OCI-LY1 (cell line): ENCODE data around the gene PIGC.

ENCODE experiments used
- H2AFZ ChIP-seq: fragments of 200-600 bp; sonication (generic), shearing (Covaris generic); 2 replicates; pipeline ENCODE4 v1.6.0; 2014; ENCODE audit warnings: antibody characterized with exemption, mild to moderate bottlenecking, low read length
- H3F3A ChIP-seq: fragments of 200-600 bp; sonication (generic), shearing (Covaris generic); 2 replicates; pipeline ENCODE4 v1.6.0; 2014; ENCODE audit warnings: mild to moderate bottlenecking, antibody characterized with exemption, low read length, moderate library complexity; ENCODE audit not compliant: insufficient read depth
- H3K27ac ChIP-seq: fragments of 200-600 bp; sonication (generic); 2 replicates; pipeline ENCODE4 v1.5.1; 2014; ENCODE audit warnings: low read length, mixed run types, mild to moderate bottlenecking, low read depth; ENCODE audit not compliant: poor library complexity, severe bottlenecking
- H3K27me3 ChIP-seq: fragments of 200-600 bp; sonication (generic); 2 replicates; pipeline ENCODE4 v1.6.0; 2014; ENCODE audit warnings: antibody characterized with exemption, mild to moderate bottlenecking, low read length, moderate library complexity; ENCODE audit not compliant: insufficient read depth
- H3K36me3 ChIP-seq: fragments of 200-600 bp; sonication (generic); 2 replicates; pipeline ENCODE4 v1.6.1; 2014; ENCODE audit warnings: mild to moderate bottlenecking, antibody characterized with exemption, low read length, moderate library complexity, mixed read lengths; ENCODE audit not compliant: insufficient read depth
- H3K4me1 ChIP-seq: fragments of 200-600 bp; sonication (generic); 2 replicates; pipeline ENCODE4 v1.5.1; 2014; ENCODE audit warnings: mild to moderate bottlenecking, low read length, moderate library complexity; ENCODE audit not compliant: insufficient read depth, severe bottlenecking
- H3K4me2 ChIP-seq: fragments of 200-600 bp; sonication (generic), shearing (Covaris generic); 2 replicates; pipeline ENCODE4 v1.6.1; 2014; ENCODE audit warnings: low read length
- H3K4me3 ChIP-seq: fragments of 200-600 bp; sonication (generic); 2 replicates; pipeline ENCODE4 v1.5.1; 2014; ENCODE audit warnings: low read length, low read depth, mild to moderate bottlenecking, mixed read lengths; ENCODE audit not compliant: poor library complexity, severe bottlenecking
- H3K79me2 ChIP-seq: fragments of 200-600 bp; shearing (Covaris generic); 2 replicates; pipeline ENCODE4 v1.6.1; 2016; ENCODE audit warnings: mixed run types, low read length, mixed read lengths; ENCODE audit not compliant: insufficient read depth
- H3K9ac ChIP-seq: fragments of 200-600 bp; sonication (generic), shearing (Covaris generic); 2 replicates; pipeline ENCODE4 v1.6.1; 2014; ENCODE audit warnings: mild to moderate bottlenecking, low read length, mixed read lengths
- H3K9me2 ChIP-seq: fragments of 200-600 bp; sonication (generic), shearing (Covaris generic); 2 replicates; pipeline ENCODE4 v1.6.1; 2014; ENCODE audit warnings: low read depth, mild to moderate bottlenecking, low read length, mixed read lengths
- H3K9me3 ChIP-seq: fragments of 200-600 bp; shearing (Covaris generic); 2 replicates; pipeline ENCODE4 v1.6.1; 2014; ENCODE audit warnings: low read length, mixed read lengths
- H4K20me1 ChIP-seq: fragments of 200-600 bp; sonication (generic), shearing (Covaris generic); 2 replicates; pipeline ENCODE4 v1.6.0; 2016; ENCODE audit warnings: mild to moderate bottlenecking, low read length; ENCODE audit not compliant: insufficient read depth
- EZH2 ChIP-seq: fragments of 200-600 bp; sonication (generic), shearing (Covaris generic); IDR thresholded peaks from 2 replicates; pipeline ENCODE4 v1.8.0; 2017; ENCODE audit warnings: borderline replicate concordance, mixed run types, mild to moderate bottlenecking, antibody characterized with exemption, low read length, moderate library complexity, mixed read lengths
- TF ChIP-seq, protein P1 (sequence below): fragments of 200-600 bp; sonication (generic), shearing (Covaris generic); IDR thresholded peaks from 2 replicates; pipeline ENCODE4 v1.5.1; 2017; ENCODE audit warnings: mild to moderate bottlenecking, antibody characterized with exemption, low read length, moderate library complexity, mixed read lengths

The PIGC gene

DNA sequence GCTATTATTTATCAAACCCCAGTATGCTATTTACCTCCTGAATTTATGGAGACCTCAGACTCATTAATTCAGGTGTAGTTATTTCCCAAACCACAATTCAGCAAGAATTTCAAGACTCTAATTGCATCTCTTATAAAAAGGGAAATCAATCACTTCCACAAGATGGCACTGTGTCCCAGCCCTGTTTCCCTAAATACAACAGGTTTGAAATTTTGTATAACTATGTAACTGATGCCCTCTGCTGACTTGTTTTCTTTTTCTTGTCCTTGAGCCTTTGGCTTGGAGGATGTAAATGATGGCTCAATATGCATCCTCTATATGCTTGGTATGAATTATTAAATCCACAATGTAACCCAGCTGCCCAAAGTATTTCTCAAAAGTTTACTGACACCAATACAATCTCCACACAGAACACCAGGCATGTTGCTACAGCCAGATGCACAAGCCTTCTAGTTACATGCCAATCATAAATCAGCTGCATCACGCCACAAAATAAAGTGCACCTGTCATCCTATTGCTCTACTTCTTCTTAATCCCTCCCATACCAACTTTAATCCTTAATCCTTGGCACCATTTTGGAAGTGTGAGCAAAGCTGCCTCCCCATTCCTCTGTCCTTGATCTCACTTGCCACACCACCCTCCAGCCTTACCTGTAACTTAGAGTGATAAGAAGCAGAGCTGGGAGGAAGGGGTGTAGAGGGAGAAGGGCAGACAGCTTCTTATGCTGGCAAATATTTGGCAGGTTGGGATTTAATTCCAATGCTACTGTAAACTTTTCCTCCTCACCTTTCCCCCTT lies 14.3 kb downstream of the PIGC start:
- H3K9me3 ChIP-seq: no peaks in the 10 kb centered on the region
- no peaks in the 10 kb centered on the region for H3K36me3 ChIP-seq
- no peak overlapping the region for H3K4me3 ChIP-seq
- H3K9ac ChIP-seq: no peak overlapping the region
- no peak overlapping the region for H3K27ac ChIP-seq
- peaks cover 5% of the 10 kb centered on the region for H3K4me1 ChIP-seq
- no peaks in the 10 kb centered on the region for H3K9me2 ChIP-seq
- TF ChIP-seq, protein P1, sequence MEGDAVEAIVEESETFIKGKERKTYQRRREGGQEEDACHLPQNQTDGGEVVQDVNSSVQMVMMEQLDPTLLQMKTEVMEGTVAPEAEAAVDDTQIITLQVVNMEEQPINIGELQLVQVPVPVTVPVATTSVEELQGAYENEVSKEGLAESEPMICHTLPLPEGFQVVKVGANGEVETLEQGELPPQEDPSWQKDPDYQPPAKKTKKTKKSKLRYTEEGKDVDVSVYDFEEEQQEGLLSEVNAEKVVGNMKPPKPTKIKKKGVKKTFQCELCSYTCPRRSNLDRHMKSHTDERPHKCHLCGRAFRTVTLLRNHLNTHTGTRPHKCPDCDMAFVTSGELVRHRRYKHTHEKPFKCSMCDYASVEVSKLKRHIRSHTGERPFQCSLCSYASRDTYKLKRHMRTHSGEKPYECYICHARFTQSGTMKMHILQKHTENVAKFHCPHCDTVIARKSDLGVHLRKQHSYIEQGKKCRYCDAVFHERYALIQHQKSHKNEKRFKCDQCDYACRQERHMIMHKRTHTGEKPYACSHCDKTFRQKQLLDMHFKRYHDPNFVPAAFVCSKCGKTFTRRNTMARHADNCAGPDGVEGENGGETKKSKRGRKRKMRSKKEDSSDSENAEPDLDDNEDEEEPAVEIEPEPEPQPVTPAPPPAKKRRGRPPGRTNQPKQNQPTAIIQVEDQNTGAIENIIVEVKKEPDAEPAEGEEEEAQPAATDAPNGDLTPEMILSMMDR: peak; percentile 92
- no peak for TF ChIP-seq EZH2
- no peak overlapping the region for H3K4me2 ChIP-seq
- H3K79me2 ChIP-seq: no peaks in the 10 kb centered on the region
- H2AFZ ChIP-seq: no peak overlapping the region
- no peaks in the 10 kb centered on the region for H3K27me3 ChIP-seq
- H4K20me1 ChIP-seq: no peaks in the 10 kb centered on the region
- H3F3A ChIP-seq: no peaks in the 10 kb centered on the region

DNA sequence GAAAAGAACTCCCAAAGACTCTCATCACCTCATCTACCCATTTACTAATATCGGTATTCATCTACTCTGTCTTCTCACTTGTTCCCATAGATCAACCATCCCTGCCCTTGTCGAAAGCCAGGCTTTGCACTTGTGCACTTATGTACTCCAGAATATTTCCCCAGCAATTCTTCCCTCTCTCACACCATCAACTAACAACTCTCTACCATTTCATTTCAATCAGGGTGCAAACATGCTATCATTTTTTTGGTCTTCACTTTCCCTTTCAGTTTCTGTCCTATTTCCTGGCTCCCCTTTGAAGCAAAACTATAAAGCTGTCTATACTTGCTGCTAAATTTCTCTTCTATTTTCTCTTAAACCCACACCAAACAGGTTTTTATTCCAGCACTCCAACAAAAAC lies 16.7 kb downstream of the PIGC start:
- no peaks in the 10 kb centered on the region for H3K9me3 ChIP-seq
- no peak overlapping the region for H3K4me2 ChIP-seq
- no peak overlapping the region for H3K4me3 ChIP-seq

DNA sequence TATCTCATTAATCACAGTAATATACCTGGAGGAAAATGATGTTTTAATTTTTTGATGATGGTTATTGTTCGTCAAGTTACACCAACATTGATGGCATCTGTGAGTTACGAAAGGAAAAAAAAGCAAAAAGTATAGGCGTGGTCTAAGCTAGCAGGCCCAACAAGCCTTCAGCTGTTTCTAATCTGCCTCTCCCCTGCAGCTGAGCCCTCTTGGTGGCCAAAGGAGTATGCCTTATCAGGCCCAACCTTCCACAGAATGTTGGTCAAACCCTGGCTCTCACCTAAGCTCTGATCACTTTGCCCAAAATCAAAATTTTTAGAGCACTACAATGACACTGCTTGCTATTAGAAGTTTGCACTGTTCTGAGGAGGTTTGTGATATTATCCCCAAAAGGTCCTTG lies 18.5 kb downstream of the PIGC start:
- Histone ChIP-seq H3K4me3 (no peak overlapping the region), H2AFZ (no peak overlapping the region), H3K79me2 (no peaks in the 10 kb centered on the region), H3K9me3 (no peaks in the 10 kb centered on the region), H3K36me3 (no peaks in the 10 kb centered on the region), H3K4me2 (no peak overlapping the region), H3K9ac (no peak overlapping the region), H3F3A (no peaks in the 10 kb centered on the region), H4K20me1 (no peaks in the 10 kb centered on the region), H3K9me2 (no peaks in the 10 kb centered on the region), H3K27me3 (no peaks in the 10 kb centered on the region), H3K4me1 (no peaks in the 10 kb centered on the region), H3K27ac (no peak overlapping the region)
- TF ChIP-seq EZH2: no peak
- TF ChIP-seq, protein P1: no peak

More for the DNA sequence above, 16.7 kb downstream of the PIGC start:
- no peaks in the 10 kb centered on the region for H3K36me3 ChIP-seq
- no peaks in the 10 kb centered on the region for H3K27me3 ChIP-seq
- H3K27ac ChIP-seq: no peak overlapping the region
- H2AFZ ChIP-seq: no peak overlapping the region
- no peak for TF ChIP-seq EZH2
- TF ChIP-seq, protein P1: no peak
- no peak overlapping the region for H3K9ac ChIP-seq
- H3K4me1 ChIP-seq: peaks cover 5% of the 10 kb centered on the region
- H4K20me1 ChIP-seq: no peaks in the 10 kb centered on the region
- no peaks in the 10 kb centered on the region for H3F3A ChIP-seq
- H3K9me2 ChIP-seq: no peaks in the 10 kb centered on the region
- no peaks in the 10 kb centered on the region for H3K79me2 ChIP-seq
